Astrocyte (in vitro differentiated cells and primary cell): ENCODE results near the gene DHRS7.

Experiments
- EZH2 ChIP-seq: IDR thresholded peaks from 2 replicates; pipeline ENCODE4 v1.6.1; 2012; ENCODE audit warnings: mild to moderate bottlenecking, low read length, inconsistent platforms; ENCODE audit not compliant: insufficient read depth
- TF ChIP-seq, protein P1 (sequence below): IDR thresholded peaks from 2 replicates; pipeline ENCODE4 v1.5.1; 2011; ENCODE audit warnings: low read depth, mild to moderate bottlenecking, inconsistent platforms, low read length, moderate library complexity; ENCODE audit not compliant: insufficient read depth

DNA sequence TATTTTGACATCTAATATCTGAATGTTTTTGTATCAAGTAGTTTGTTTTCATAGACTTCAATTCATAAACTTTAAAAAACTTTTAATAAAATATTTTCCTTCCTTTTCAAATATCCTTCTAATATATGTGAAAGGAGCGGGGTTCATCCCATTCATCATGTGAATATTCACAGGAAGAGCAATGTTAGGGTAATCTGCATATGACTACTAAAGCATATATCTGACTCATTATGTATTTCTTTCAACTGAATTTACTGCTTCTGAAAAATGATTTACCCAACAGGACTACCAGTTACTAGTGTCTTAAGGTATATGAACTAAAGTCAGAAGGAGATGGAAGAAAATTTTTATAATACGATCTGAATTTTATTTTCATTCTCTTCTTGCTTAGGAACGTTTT, 30.5 kb downstream of the DHRS7 start:
- TF ChIP-seq, protein P1, sequence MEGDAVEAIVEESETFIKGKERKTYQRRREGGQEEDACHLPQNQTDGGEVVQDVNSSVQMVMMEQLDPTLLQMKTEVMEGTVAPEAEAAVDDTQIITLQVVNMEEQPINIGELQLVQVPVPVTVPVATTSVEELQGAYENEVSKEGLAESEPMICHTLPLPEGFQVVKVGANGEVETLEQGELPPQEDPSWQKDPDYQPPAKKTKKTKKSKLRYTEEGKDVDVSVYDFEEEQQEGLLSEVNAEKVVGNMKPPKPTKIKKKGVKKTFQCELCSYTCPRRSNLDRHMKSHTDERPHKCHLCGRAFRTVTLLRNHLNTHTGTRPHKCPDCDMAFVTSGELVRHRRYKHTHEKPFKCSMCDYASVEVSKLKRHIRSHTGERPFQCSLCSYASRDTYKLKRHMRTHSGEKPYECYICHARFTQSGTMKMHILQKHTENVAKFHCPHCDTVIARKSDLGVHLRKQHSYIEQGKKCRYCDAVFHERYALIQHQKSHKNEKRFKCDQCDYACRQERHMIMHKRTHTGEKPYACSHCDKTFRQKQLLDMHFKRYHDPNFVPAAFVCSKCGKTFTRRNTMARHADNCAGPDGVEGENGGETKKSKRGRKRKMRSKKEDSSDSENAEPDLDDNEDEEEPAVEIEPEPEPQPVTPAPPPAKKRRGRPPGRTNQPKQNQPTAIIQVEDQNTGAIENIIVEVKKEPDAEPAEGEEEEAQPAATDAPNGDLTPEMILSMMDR = no peak
- no peak for TF ChIP-seq EZH2
